Gastroesophageal sphincter (tissue), 3 donors: ENCODE measurements around the gene GNAO1.

ENCODE experiments used
- EP300 ChIP-seq: sonication (generic); formaldehyde crosslinking; IDR thresholded peaks from one replicate; pipeline ENCODE4 v1.6.1; 2017; ENCODE audit warnings: antibody characterized with exemption, mild to moderate bottlenecking
- POLR2A ChIP-seq, 2 donors: fragments of 450-650 bp; IDR thresholded peaks; one replicate each; pipeline ENCODE4 v1.6.1; 2017; ENCODE audit warnings: antibody characterized with exemption in 2 of 2, mild to moderate bottlenecking in 2 of 2, moderate library complexity in 1 of 2
- POLR2AphosphoS5 ChIP-seq: sonication (generic); formaldehyde crosslinking; IDR thresholded peaks from one replicate; pipeline ENCODE4 v1.6.1; 2017; ENCODE audit warnings: antibody characterized with exemption
- TF ChIP-seq, protein P1 (sequence below), 4 experiments: fragments of 200-600 bp in 2 of 4; fragments of 450-650 bp in 2 of 4; sonication (generic) in 1 of 4; IDR thresholded peaks; one replicate each; pipeline ENCODE4 v1.5.1; 2017 to 2019; ENCODE audit warnings: antibody characterized with exemption in 4 of 4, mild to moderate bottlenecking in 2 of 4, moderate library complexity in 2 of 4

DNA sequence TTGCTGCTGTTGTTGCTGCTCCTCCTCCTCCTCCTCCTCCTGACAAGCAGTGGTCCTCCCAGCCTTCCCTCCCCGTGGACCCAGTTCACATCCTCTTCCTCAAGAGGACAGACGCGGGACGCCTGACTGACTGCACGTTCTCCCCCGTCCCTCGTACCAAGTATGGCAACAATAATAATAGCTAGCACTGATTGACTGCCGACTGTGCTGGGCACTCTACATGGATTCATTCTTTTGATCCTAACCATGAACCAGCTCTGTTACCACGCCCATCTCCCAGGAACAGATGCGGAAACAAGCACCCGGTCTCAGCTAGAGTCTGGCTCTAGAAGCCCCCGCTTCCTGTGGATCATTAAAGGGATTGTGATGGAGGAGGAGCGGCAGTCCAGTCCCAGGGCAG is 78.0 kb downstream of the GNAO1 start:
- TF ChIP-seq, protein P1, sequence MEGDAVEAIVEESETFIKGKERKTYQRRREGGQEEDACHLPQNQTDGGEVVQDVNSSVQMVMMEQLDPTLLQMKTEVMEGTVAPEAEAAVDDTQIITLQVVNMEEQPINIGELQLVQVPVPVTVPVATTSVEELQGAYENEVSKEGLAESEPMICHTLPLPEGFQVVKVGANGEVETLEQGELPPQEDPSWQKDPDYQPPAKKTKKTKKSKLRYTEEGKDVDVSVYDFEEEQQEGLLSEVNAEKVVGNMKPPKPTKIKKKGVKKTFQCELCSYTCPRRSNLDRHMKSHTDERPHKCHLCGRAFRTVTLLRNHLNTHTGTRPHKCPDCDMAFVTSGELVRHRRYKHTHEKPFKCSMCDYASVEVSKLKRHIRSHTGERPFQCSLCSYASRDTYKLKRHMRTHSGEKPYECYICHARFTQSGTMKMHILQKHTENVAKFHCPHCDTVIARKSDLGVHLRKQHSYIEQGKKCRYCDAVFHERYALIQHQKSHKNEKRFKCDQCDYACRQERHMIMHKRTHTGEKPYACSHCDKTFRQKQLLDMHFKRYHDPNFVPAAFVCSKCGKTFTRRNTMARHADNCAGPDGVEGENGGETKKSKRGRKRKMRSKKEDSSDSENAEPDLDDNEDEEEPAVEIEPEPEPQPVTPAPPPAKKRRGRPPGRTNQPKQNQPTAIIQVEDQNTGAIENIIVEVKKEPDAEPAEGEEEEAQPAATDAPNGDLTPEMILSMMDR (IDR thresholded peaks at IDR 0.05) = no peak
- no peak for TF ChIP-seq POLR2A (IDR thresholded peaks at IDR 0.05)
- TF ChIP-seq POLR2AphosphoS5 = no peak
- no peak for TF ChIP-seq EP300
